ENCODE measurements around the gene SORCS3. TPM values are rescaled to one million over a fixed set of nuclear protein-coding genes. Genes with fewer than 3 reads are reported as not detected.

The SORCS3 gene
- total RNA-seq, 1 donor from 2014 or later = 0.25 TPM

GRCh38 chr10:104784452-104784851, 143.4 kb downstream of the SORCS3 start:
- no peak overlapping the region for H3K4me3 ChIP-seq
- H3K9me3 ChIP-seq = no peaks in the 10 kb centered on the region
- H3K27me3 ChIP-seq = no peaks in the 10 kb centered on the region
- H3K36me3 ChIP-seq = no peaks in the 10 kb centered on the region
- no peak for DNase-seq (ENCODE audit: extremely low spot score in 2 of 2)
- no peaks in the 10 kb centered on the region for H3K4me1 ChIP-seq
- intact Hi-C loops (cut with DNase I) = no loop called here
- no peak overlapping the region for H3K27ac ChIP-seq
- TF ChIP-seq CTCF (IDR thresholded peaks at IDR 0.05) (no peak), POLR2AphosphoS5 (IDR thresholded peaks at IDR 0.05; ENCODE audit: insufficient read depth in 1 of 2, low read depth in 1 of 2) (no peak), POLR2A (IDR thresholded peaks at IDR 0.05) (no peak)

- intact Hi-C loops (cut with DNase I) = no loop called here
- Histone ChIP-seq H3K36me3 (no peaks in the 10 kb centered on the region), H3K4me3 (no peak overlapping the region), H3K9me3 (no peaks in the 10 kb centered on the region), H3K4me1 (no peaks in the 10 kb centered on the region), H3K27ac (no peak overlapping the region), H3K27me3 (no peaks in the 10 kb centered on the region)
- DNase-seq (ENCODE audit: extremely low spot score in 2 of 2) = no peak
- no peak for TF ChIP-seq POLR2AphosphoS5 (IDR thresholded peaks at IDR 0.05; ENCODE audit: insufficient read depth in 1 of 2, low read depth in 1 of 2)
- no peak for TF ChIP-seq CTCF (IDR thresholded peaks at IDR 0.05)
- TF ChIP-seq POLR2A (IDR thresholded peaks at IDR 0.05) = no peak
Observed at GRCh38 chr10:104791471-104791870, 150.4 kb downstream of the SORCS3 start.

DNA sequence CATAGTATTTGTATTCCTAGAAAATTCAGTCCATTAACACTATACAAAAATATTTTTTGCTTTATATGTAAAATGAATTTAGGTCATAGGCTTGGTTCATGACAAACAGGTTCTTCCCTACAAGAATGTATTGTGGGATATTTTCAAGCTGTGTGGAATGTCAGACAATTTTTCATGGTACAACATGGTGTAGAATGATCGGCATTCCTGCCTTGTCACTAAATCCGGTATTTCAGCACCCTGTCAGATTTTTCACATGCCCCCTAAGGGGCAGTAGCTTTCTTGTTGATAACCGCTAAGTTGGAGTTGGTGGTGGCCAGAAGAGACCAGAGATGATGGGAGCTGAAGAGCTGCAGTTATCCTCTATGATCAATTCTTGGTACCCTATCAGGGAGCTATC, 154.3 kb downstream of the SORCS3 start:
- Histone ChIP-seq H3K9me3 (no peaks in the 10 kb centered on the region), H3K27ac (no peak overlapping the region), H3K27me3 (no peaks in the 10 kb centered on the region), H3K4me1 (no peaks in the 10 kb centered on the region), H3K36me3 (no peaks in the 10 kb centered on the region), H3K4me3 (no peak overlapping the region)
- DNase-seq (ENCODE audit: extremely low spot score in 2 of 2) = no peak
- no peak for TF ChIP-seq POLR2A (IDR thresholded peaks at IDR 0.05)
- intact Hi-C loops (cut with DNase I) = no loop called here

DNA sequence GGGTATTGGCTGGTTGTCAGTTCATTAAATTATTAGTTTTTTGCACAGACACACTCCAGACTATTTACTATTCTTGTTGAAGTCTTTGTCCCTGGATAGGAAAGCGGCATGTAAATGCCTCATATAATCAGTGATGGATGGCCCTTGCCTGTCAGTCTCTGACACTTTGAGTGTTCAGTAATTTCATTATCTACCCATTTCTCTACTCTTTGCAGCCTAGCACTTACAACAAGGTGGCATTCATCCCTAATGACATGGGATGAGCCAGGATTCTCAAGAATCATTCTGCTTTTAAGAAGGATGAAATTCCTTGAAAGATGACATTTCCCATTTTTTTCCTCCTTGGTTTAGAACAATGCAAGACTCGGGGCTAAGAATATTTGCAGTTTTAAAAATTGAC, 155.7 kb downstream of the SORCS3 start:
- Histone ChIP-seq H3K4me1 (no peaks in the 10 kb centered on the region), H3K27me3 (no peaks in the 10 kb centered on the region), H3K27ac (no peak overlapping the region), H3K36me3 (no peaks in the 10 kb centered on the region), H3K9me3 (no peaks in the 10 kb centered on the region), H3K4me3 (no peak overlapping the region)
- DNase-seq (ENCODE audit: extremely low spot score in 2 of 2) = no peak
- TF ChIP-seq POLR2AphosphoS5 (IDR thresholded peaks at IDR 0.05; ENCODE audit: insufficient read depth in 1 of 2, low read depth in 1 of 2) (no peak), POLR2A (IDR thresholded peaks at IDR 0.05) (no peak), CTCF (IDR thresholded peaks at IDR 0.05) (no peak)
- intact Hi-C loops (cut with DNase I) = no loop called here

DNA sequence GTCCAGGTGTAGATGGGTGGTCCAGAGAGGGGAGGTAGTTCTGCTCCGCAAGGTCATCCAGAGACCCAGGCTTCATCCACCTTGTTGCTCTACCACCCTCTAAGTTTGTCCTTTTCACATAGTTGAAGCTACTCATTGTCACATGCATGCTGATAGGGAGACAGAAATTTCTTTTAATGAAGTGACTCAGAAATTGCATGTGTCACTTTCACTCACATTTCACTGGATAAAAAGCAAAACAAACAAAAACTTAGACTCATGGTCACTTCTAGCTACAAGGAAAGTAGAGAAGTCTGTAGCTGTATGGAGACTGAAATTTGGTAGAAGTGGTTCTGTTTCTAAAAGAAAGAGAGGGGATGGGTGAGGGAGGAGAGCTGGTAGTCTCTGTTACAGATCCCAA, 161.9 kb downstream of the SORCS3 start:
- DNase-seq (ENCODE audit: extremely low spot score in 2 of 2) = no peak
- TF ChIP-seq POLR2AphosphoS5 (IDR thresholded peaks at IDR 0.05; ENCODE audit: insufficient read depth in 1 of 2, low read depth in 1 of 2) (no peak), POLR2A (IDR thresholded peaks at IDR 0.05) (no peak), CTCF (IDR thresholded peaks at IDR 0.05) (no peak)
- intact Hi-C loops (cut with DNase I) = no loop called here

GRCh38 chr10:104804880-104805279, 163.8 kb downstream of the SORCS3 start:
- Histone ChIP-seq H3K4me3 (no peak overlapping the region), H3K27ac (no peak overlapping the region), H3K9me3 (no peaks in the 10 kb centered on the region), H3K4me1 (no peaks in the 10 kb centered on the region), H3K27me3 (no peaks in the 10 kb centered on the region), H3K36me3 (no peaks in the 10 kb centered on the region)
- TF ChIP-seq POLR2AphosphoS5 (IDR thresholded peaks at IDR 0.05; ENCODE audit: insufficient read depth in 1 of 2, low read depth in 1 of 2) (no peak), CTCF (IDR thresholded peaks at IDR 0.05) (no peak), POLR2A (IDR thresholded peaks at IDR 0.05) (no peak)
- intact Hi-C loops (cut with DNase I) = no loop called here
- DNase-seq (ENCODE audit: extremely low spot score in 2 of 2) = no peak

More for the DNA sequence above, 161.9 kb downstream of the SORCS3 start:
- H3K4me1 ChIP-seq = no peaks in the 10 kb centered on the region
- no peak overlapping the region for H3K4me3 ChIP-seq
- H3K27me3 ChIP-seq = no peaks in the 10 kb centered on the region
- no peak overlapping the region for H3K27ac ChIP-seq
- H3K9me3 ChIP-seq = no peaks in the 10 kb centered on the region
- H3K36me3 ChIP-seq = no peaks in the 10 kb centered on the region
